Stomach (tissue), 4 donors: Measurements from ENCODE around the gene DNAJC17.

Experiments
- EP300 ChIP-seq: sonication (generic); formaldehyde crosslinking; IDR thresholded peaks from one replicate; pipeline ENCODE4 v1.6.1; 2017; ENCODE audit warnings: antibody characterized with exemption
- POLR2A ChIP-seq, 4 donors: fragments of 450-650 bp; IDR thresholded peaks; one replicate each; pipeline ENCODE4 v1.6.1; 2016; ENCODE audit warnings: antibody characterized with exemption in 4 of 4, control low read depth in 2 of 4, mild to moderate bottlenecking in 1 of 4, moderate library complexity in 1 of 4
- TF ChIP-seq, protein P1 (sequence below), 7 experiments: fragments of 450-650 bp in 4 of 7; fragments of 200-600 bp in 3 of 7; sonication (generic) in 3 of 7; IDR thresholded peaks; one replicate each; pipeline ENCODE4 v1.5.1; 2016 to 2019; ENCODE audit warnings: antibody characterized with exemption in 7 of 7, control low read depth in 2 of 7, mild to moderate bottlenecking in 1 of 7

DNA sequence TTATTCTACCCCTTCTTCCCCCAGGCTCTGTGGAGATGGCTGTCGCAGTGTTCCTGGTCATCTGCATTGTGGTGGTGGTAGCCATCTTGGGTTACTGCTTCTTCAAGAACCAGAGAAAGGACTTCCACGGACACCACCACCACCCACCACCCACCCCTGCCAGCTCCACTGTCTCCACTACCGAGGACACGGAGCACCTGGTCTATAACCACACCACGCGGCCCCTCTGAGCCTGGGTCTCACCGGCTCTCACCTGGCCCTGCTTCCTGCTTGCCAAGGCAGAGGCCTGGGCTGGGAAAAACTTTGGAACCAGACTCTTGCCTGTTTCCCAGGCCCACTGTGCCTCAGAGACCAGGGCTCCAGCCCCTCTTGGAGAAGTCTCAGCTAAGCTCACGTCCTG is 49.5 kb upstream of the DNAJC17 start:
- TF ChIP-seq POLR2A (IDR thresholded peaks at IDR 0.05) (no peak), EP300 (no peak)
- TF ChIP-seq, protein P1, sequence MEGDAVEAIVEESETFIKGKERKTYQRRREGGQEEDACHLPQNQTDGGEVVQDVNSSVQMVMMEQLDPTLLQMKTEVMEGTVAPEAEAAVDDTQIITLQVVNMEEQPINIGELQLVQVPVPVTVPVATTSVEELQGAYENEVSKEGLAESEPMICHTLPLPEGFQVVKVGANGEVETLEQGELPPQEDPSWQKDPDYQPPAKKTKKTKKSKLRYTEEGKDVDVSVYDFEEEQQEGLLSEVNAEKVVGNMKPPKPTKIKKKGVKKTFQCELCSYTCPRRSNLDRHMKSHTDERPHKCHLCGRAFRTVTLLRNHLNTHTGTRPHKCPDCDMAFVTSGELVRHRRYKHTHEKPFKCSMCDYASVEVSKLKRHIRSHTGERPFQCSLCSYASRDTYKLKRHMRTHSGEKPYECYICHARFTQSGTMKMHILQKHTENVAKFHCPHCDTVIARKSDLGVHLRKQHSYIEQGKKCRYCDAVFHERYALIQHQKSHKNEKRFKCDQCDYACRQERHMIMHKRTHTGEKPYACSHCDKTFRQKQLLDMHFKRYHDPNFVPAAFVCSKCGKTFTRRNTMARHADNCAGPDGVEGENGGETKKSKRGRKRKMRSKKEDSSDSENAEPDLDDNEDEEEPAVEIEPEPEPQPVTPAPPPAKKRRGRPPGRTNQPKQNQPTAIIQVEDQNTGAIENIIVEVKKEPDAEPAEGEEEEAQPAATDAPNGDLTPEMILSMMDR (IDR thresholded peaks at IDR 0.05): no peak
